H9 (cell line): ENCODE measurements around the gene PTAR1. TPM values are rescaled to one million over a fixed set of nuclear protein-coding genes. Genes with fewer than 3 reads are reported as not detected.

Experiments used
- DNase-seq: peaks from one replicate; pipeline ENCODE4 v3.0.0-alpha.2; 2017
- H2AFZ ChIP-seq: one replicate; pipeline ENCODE4 v1.6.1; 2013; ENCODE audit warnings: mild to moderate bottlenecking, low read length, control low read depth, moderate library complexity
- H2AK5ac ChIP-seq: 2 replicates; pipeline ENCODE4 v1.6.1; 2013; ENCODE audit warnings: low read length, control low read depth, mixed read lengths; ENCODE audit not compliant: insufficient read length
- H2BK120ac ChIP-seq: one replicate; pipeline ENCODE4 v1.6.1; 2013; ENCODE audit warnings: low read depth, mild to moderate bottlenecking, low read length, control low read depth, inconsistent platforms; ENCODE audit not compliant: poor library complexity, severe bottlenecking
- H2BK12ac ChIP-seq: 2 replicates; pipeline ENCODE4 v1.6.1; 2013; ENCODE audit warnings: low read length, control low read depth, mixed read lengths, low read depth; ENCODE audit not compliant: insufficient read length
- H2BK15ac ChIP-seq: 2 replicates; pipeline ENCODE4 v1.6.1; 2013; ENCODE audit warnings: low read depth, low read length, control low read depth
- H2BK20ac ChIP-seq: one replicate; pipeline ENCODE4 v1.6.1; 2013; ENCODE audit warnings: low read depth, mild to moderate bottlenecking, low read length, control low read depth, inconsistent platforms; ENCODE audit not compliant: poor library complexity, severe bottlenecking
- H2BK5ac ChIP-seq: 2 replicates; pipeline ENCODE4 v1.6.1; 2013; ENCODE audit warnings: low read length, control low read depth, mixed read lengths; ENCODE audit not compliant: insufficient read length
- H3K14ac ChIP-seq: 2 replicates; pipeline ENCODE4 v1.6.1; 2013; ENCODE audit warnings: low read length, control low read depth; ENCODE audit not compliant: insufficient read depth
- H3K18ac ChIP-seq: 2 replicates; pipeline ENCODE4 v1.6.1; 2013; ENCODE audit warnings: low read depth, mild to moderate bottlenecking, mixed read lengths, low read length, control low read depth; ENCODE audit not compliant: insufficient read length
- H3K23ac ChIP-seq: 2 replicates; pipeline ENCODE4 v1.6.1; 2013; ENCODE audit warnings: low read length, control low read depth, mixed read lengths, low read depth; ENCODE audit not compliant: insufficient read length
- H3K23me2 ChIP-seq: 2 replicates; pipeline ENCODE4 v1.6.1; 2013; ENCODE audit warnings: low read depth, mild to moderate bottlenecking, mixed read lengths, low read length, control low read depth; ENCODE audit not compliant: insufficient read length, poor library complexity, severe bottlenecking
- H3K27ac ChIP-seq: 2 replicates; pipeline ENCODE4 v1.5.1; 2013; ENCODE audit warnings: low read length, control low read depth, mixed read lengths, low read depth; ENCODE audit not compliant: insufficient read length
- H3K27me3 ChIP-seq: 2 replicates; pipeline ENCODE4 v1.6.1; 2013; ENCODE audit warnings: low read length, control low read depth, inconsistent platforms; ENCODE audit not compliant: insufficient read depth
- H3K4ac ChIP-seq: 2 replicates; pipeline ENCODE4 v1.6.1; 2013; ENCODE audit warnings: low read depth, mild to moderate bottlenecking, control low read depth, inconsistent platforms, low read length, moderate library complexity
- H3K4me1 ChIP-seq: 2 replicates; pipeline ENCODE4 v1.6.1; 2013; ENCODE audit warnings: low read length, control low read depth, inconsistent platforms; ENCODE audit not compliant: insufficient read depth
- H3K4me2 ChIP-seq: 2 replicates; pipeline ENCODE4 v1.6.1; 2013; ENCODE audit warnings: low read length, control low read depth, mixed read lengths; ENCODE audit not compliant: insufficient read length, insufficient read depth
- H3K56ac ChIP-seq: 2 replicates; pipeline ENCODE4 v1.6.1; 2013; ENCODE audit warnings: low read depth, mild to moderate bottlenecking, mixed read lengths, low read length, control low read depth; ENCODE audit not compliant: insufficient read length
- H3K79me1 ChIP-seq: 2 replicates; pipeline ENCODE4 v1.6.1; 2013; ENCODE audit warnings: low read depth, mild to moderate bottlenecking, moderate library complexity, low read length, control low read depth, inconsistent platforms; ENCODE audit not compliant: insufficient read depth, poor library complexity, severe bottlenecking
- H3K79me2 ChIP-seq: 2 replicates; pipeline ENCODE4 v1.6.1; 2013; ENCODE audit warnings: low read length, control low read depth, inconsistent platforms; ENCODE audit not compliant: insufficient read depth
- H3K9ac ChIP-seq: 2 replicates; pipeline ENCODE4 v1.6.1; 2013; ENCODE audit warnings: low read length, control low read depth, mixed read lengths; ENCODE audit not compliant: insufficient read length; ENCODE audit errors: extremely low read depth
- H3K9me3 ChIP-seq: one replicate; pipeline ENCODE4 v1.6.1; 2013; ENCODE audit warnings: low read depth, low read length, inconsistent platforms; ENCODE audit not compliant: control insufficient read depth
- H3T11ph ChIP-seq: one replicate; pipeline ENCODE4 v1.6.1; 2013; ENCODE audit warnings: mild to moderate bottlenecking, low read length, control low read depth, inconsistent platforms
- H4K20me1 ChIP-seq: one replicate; pipeline ENCODE4 v1.6.1; 2013; ENCODE audit not compliant: control insufficient read depth, insufficient read length, insufficient read depth
- H4K5ac ChIP-seq: 2 replicates; pipeline ENCODE4 v1.6.1; 2013; ENCODE audit warnings: low read depth, mild to moderate bottlenecking, mixed read lengths, low read length, control low read depth; ENCODE audit not compliant: insufficient read length
- H4K8ac ChIP-seq: replicated peaks from 2 replicates; pipeline ENCODE4 v1.6.1; 2013; ENCODE audit warnings: low read length, control low read depth, mixed read lengths, low read depth; ENCODE audit not compliant: insufficient read length
- H4K91ac ChIP-seq: 2 replicates; pipeline ENCODE4 v1.6.1; 2013; ENCODE audit warnings: low read depth, mild to moderate bottlenecking, moderate library complexity, mixed read lengths, low read length, control low read depth; ENCODE audit not compliant: insufficient read length
- H3K27ac Mint-ChIP-seq, 3 experiments: 2 replicates in 2 of 3; 3 replicates in 1 of 3; pipeline ENCODE4 v1.8.0; 2020 to 2021; ENCODE audit warnings: mixed read lengths in 3 of 3, mild to moderate bottlenecking in 1 of 3, moderate library complexity in 1 of 3
- H3K27me3 Mint-ChIP-seq: 2 replicates; pipeline ENCODE4 v1.8.0; 2021; ENCODE audit warnings: low read depth, mild to moderate bottlenecking, moderate library complexity, mixed read lengths
- H3K36me3 Mint-ChIP-seq, 3 experiments: 2 replicates in 2 of 3; 3 replicates in 1 of 3; pipeline ENCODE4 v1.8.0; 2020 to 2021; ENCODE audit warnings: low read depth in 3 of 3, mixed read lengths in 3 of 3; ENCODE audit not compliant: insufficient read depth in 1 of 3
- H3K4me1 Mint-ChIP-seq, 2 experiments: 2 replicates each; pipeline ENCODE4 v1.8.0; 2020; ENCODE audit warnings: mixed read lengths in 2 of 2
- H3K4me3 Mint-ChIP-seq, 2 experiments: 2 replicates in 1 of 2; 3 replicates in 1 of 2; pipeline ENCODE4 v1.8.0; 2020 to 2021; ENCODE audit warnings: mild to moderate bottlenecking in 2 of 2, mixed read lengths in 2 of 2, moderate library complexity in 1 of 2
- H3K9me3 Mint-ChIP-seq, 2 experiments: 2 replicates in 1 of 2; 3 replicates in 1 of 2; pipeline ENCODE4 v1.8.0; 2020; ENCODE audit warnings: mild to moderate bottlenecking in 2 of 2, mixed read lengths in 2 of 2, moderate library complexity in 1 of 2
- WGBS: extraction: QIAGEN DNeasy Blood & Tissue Kit; methylation state at CpG from one replicate; pipeline ENCODE4 v1.1.7; 2013; ENCODE audit warnings: missing lambda C conversion rate, low lambda C conversion rate, mixed read lengths; ENCODE audit not compliant: insufficient read length; ENCODE audit errors: extremely low coverage; 5-methylcytosine and 5-hydroxymethylcytosine counted together
- total RNA-seq: library from RNA; stranded (reverse); gene quantifications from 2 replicates; pipeline ENCODE4 v1.2.1, GENCODE V29; 2021
- TF ChIP-seq, protein P1 (sequence below): fragments of 200-600 bp; sonication (generic); conservative IDR thresholded peaks from 3 replicates; pipeline ENCODE4 v1.8.0; 2021; ENCODE audit warnings: antibody characterized with exemption, mild to moderate bottlenecking

Gene PTAR1
- total RNA-seq, 1 experiment from 2014 or later = 117 TPM

DNA sequence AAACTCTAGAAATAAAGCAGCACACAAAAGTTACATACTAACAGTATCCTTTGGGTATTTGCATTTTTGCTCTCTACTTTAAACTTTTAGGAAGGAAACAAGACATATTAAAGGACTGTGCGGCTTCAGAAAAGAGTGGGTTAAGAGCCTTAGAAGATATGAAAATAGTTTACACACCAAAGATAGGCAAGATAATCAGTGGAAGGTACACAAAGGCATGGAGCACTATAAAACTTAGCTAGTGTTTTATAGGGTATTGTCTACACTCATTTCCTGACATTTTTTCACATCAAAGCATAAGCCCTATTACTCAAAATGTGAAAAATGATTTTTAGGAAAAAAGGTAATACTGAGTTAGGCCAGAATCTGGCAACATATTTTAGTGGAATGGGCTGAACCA, 44.0 kb downstream of the PTAR1 start:
- Mint-ChIP-seq H3K27ac (no peak overlapping the region), H3K9me3 (no peaks in the 10 kb centered on the region), H3K27me3 (no peaks in the 10 kb centered on the region), H3K36me3 (peaks cover 8 to 63% (median 56%) of the 10 kb centered on the region in 3 experiments; a peak in 6 of 7 replicates), H3K4me1 (peaks cover 5 to 14% of the 10 kb centered on the region in 2 experiments; a peak in 2 of 4 replicates), H3K4me3 (no peak overlapping the region)
- Histone ChIP-seq H2BK5ac (no peak overlapping the region), H3K79me2 (no peaks in the 10 kb centered on the region), H3K27me3 (no peaks in the 10 kb centered on the region), H3K23ac (no peak overlapping the region), H2AK5ac (no peak overlapping the region), H2AFZ (no peak overlapping the region), H3K18ac (no peak overlapping the region), H3K9ac (no peak overlapping the region), H3K56ac (no peak overlapping the region), H3K23me2 (no peaks in the 10 kb centered on the region), H4K5ac (no peak overlapping the region), H2BK20ac (no peak overlapping the region), H3K14ac (no peak overlapping the region), H3K79me1 (no peaks in the 10 kb centered on the region), H3K27ac (no peak overlapping the region), H4K91ac (no peak overlapping the region), H3K4me1 (no peaks in the 10 kb centered on the region), H3T11ph (no peak overlapping the region), H4K20me1 (no peaks in the 10 kb centered on the region), H4K8ac (no peak overlapping the region), H3K4ac (no peak overlapping the region), H2BK12ac (no peak overlapping the region), H3K4me2 (no peak overlapping the region), H2BK15ac (no peak overlapping the region), H2BK120ac (no peak overlapping the region), H3K9me3 (no peaks in the 10 kb centered on the region)
- no CpG with 5 or more reads among the region's 1 CpG for WGBS
- TF ChIP-seq, protein P1, sequence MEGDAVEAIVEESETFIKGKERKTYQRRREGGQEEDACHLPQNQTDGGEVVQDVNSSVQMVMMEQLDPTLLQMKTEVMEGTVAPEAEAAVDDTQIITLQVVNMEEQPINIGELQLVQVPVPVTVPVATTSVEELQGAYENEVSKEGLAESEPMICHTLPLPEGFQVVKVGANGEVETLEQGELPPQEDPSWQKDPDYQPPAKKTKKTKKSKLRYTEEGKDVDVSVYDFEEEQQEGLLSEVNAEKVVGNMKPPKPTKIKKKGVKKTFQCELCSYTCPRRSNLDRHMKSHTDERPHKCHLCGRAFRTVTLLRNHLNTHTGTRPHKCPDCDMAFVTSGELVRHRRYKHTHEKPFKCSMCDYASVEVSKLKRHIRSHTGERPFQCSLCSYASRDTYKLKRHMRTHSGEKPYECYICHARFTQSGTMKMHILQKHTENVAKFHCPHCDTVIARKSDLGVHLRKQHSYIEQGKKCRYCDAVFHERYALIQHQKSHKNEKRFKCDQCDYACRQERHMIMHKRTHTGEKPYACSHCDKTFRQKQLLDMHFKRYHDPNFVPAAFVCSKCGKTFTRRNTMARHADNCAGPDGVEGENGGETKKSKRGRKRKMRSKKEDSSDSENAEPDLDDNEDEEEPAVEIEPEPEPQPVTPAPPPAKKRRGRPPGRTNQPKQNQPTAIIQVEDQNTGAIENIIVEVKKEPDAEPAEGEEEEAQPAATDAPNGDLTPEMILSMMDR = no peak
- no peak for DNase-seq
